Smooth muscle cell (in vitro differentiated cells): ENCODE data around the gene TAF11L8. TPM values are rescaled to one million over a fixed set of nuclear protein-coding genes. Genes with fewer than 3 reads are reported as not detected.
"Not testable (repeated sequence)": the region's sequence is repeated elsewhere in the genome, so short reads cannot be mapped to it uniquely, and the experiment has no call there.

Source experiments
- DNase-seq: peaks from one replicate; lab custom pipeline; 2025; ENCODE audit not compliant: unreplicated experiment; lab: John Stamatoyannopoulos, UW
- H2AFZ ChIP-seq: fragments of 200-600 bp; sonication (generic); 2 replicates; pipeline ENCODE4 v1.6.0; 2016; ENCODE audit warnings: antibody characterized with exemption, low read depth, mild to moderate bottlenecking
- H3F3A ChIP-seq: fragments of 200-600 bp; sonication (generic); 2 replicates; pipeline ENCODE4 v1.6.0; 2017; ENCODE audit warnings: antibody characterized with exemption, low read depth
- H3K27ac ChIP-seq: fragments of 200-600 bp; sonication (generic); 2 replicates; pipeline ENCODE4 v1.5.1; 2016; ENCODE audit warnings: low read depth, mild to moderate bottlenecking
- H3K27me3 ChIP-seq: fragments of 200-600 bp; sonication (generic); 2 replicates; pipeline ENCODE4 v1.6.1; 2016; ENCODE audit warnings: low read depth, mild to moderate bottlenecking
- H3K36me3 ChIP-seq: fragments of 200-600 bp; sonication (generic); 2 replicates; pipeline ENCODE4 v1.5.1; 2016; ENCODE audit warnings: low read depth
- H3K4me1 ChIP-seq: fragments of 200-600 bp; sonication (generic); 2 replicates; pipeline ENCODE4 v1.5.1; 2016; ENCODE audit warnings: low read depth
- H3K4me2 ChIP-seq: fragments of 200-600 bp; sonication (generic); 2 replicates; pipeline ENCODE4 v1.6.0; 2016; ENCODE audit warnings: mild to moderate bottlenecking
- H3K4me3 ChIP-seq: fragments of 200-600 bp; sonication (generic); 2 replicates; pipeline ENCODE4 v1.5.1; 2016; ENCODE audit warnings: mild to moderate bottlenecking
- H3K79me2 ChIP-seq: fragments of 200-600 bp; sonication (generic); 2 replicates; pipeline ENCODE4 v1.6.0; 2016; ENCODE audit warnings: low read depth, mild to moderate bottlenecking
- H3K9ac ChIP-seq: fragments of 200-600 bp; sonication (generic); 2 replicates; pipeline ENCODE4 v1.6.0; 2016; ENCODE audit warnings: low read depth
- H3K9me3 ChIP-seq: fragments of 200-600 bp; sonication (generic); replicated peaks from 2 replicates; pipeline ENCODE4 v1.5.1; 2016; ENCODE audit warnings: low read depth
- H4K20me1 ChIP-seq: fragments of 200-600 bp; sonication (generic); 2 replicates; pipeline ENCODE4 v1.6.0; 2016; ENCODE audit warnings: low read depth
- CTCF ChIP-seq: fragments of 200-600 bp; sonication (generic); IDR thresholded peaks from 2 replicates; pipeline ENCODE4 v1.5.1; 2017; ENCODE audit warnings: borderline replicate concordance, mild to moderate bottlenecking, antibody characterized with exemption; ENCODE audit not compliant: insufficient read depth, poor library complexity, severe bottlenecking
- WGBS: methylation state at CpG from one replicate; pipeline ENCODE4 v1.1.7; 2016; ENCODE audit warnings: low lambda C conversion rate; 5-methylcytosine and 5-hydroxymethylcytosine counted together
- polyA plus RNA-seq: library from polyadenylated mRNA; unstranded; fragments of >200 nt; fragmentation: Nextera tagmentation; extraction: Ambion mirVana; gene quantifications from 2 replicates; pipeline ENCODE4 v1.2.1, GENCODE V29; 2016
- small RNA-seq: library from RNA; depleted of rRNA; stranded (forward); fragments of <200 nt; gene quantifications from one replicate; pipeline ENCODE3, GENCODE V24; 2014
- total RNA-seq: library from RNA; depleted of rRNA; stranded (reverse); fragments of >200 nt; gene quantifications from 2 replicates; pipeline ENCODE4 v1.2.3, GENCODE V29; 2014

Gene TAF11L8
- total and polyA plus RNA-seq, 2 experiments from 2014 or later: not detected

GRCh38 chr5:17604951-17605350 is 14.2 kb upstream of the TAF11L8 start:
- H3K4me3 ChIP-seq: no peak overlapping the region
- H2AFZ ChIP-seq: no peak overlapping the region
- H3K4me1 ChIP-seq: no peaks in the 10 kb centered on the region
- no peaks in the 10 kb centered on the region for H3K9me3 ChIP-seq
- no peaks in the 10 kb centered on the region for H3K27me3 ChIP-seq
- DNase-seq: no peak
- H3K79me2 ChIP-seq: no peaks in the 10 kb centered on the region
- no peak overlapping the region for H3K9ac ChIP-seq
- no peaks in the 10 kb centered on the region for H3F3A ChIP-seq
- H3K4me2 ChIP-seq: no peak overlapping the region
- no peaks in the 10 kb centered on the region for H4K20me1 ChIP-seq
- H3K27ac ChIP-seq: no peak overlapping the region
- H3K36me3 ChIP-seq: no peaks in the 10 kb centered on the region
- no peak for TF ChIP-seq CTCF
- 95% methylated on average over 14 of the region's 14 CpGs for WGBS

GRCh38 chr5:17603880-17604279 is 13.1 kb upstream of the TAF11L8 start, which contains the start of gene TAF11L11:
Gene TAF11L11 (plus strand): TSS chr5:17604183.
- H2AFZ ChIP-seq, H3K27ac ChIP-seq, H3K4me3 ChIP-seq, H3F3A ChIP-seq, H3K27me3 ChIP-seq, H3K79me2 ChIP-seq, DNase-seq, H3K9me3 ChIP-seq, H3K4me2 ChIP-seq, H3K4me1 ChIP-seq, H4K20me1 ChIP-seq, H3K36me3 ChIP-seq, H3K9ac ChIP-seq: not testable (repeated sequence)
- 93% methylated on average over 6 of the region's 6 CpGs for WGBS

- H3K36me3 ChIP-seq, H3K9ac ChIP-seq, H3K4me1 ChIP-seq, H3K4me3 ChIP-seq, H4K20me1 ChIP-seq, H3K79me2 ChIP-seq, H2AFZ ChIP-seq, H3K9me3 ChIP-seq, H3F3A ChIP-seq, H3K4me2 ChIP-seq, DNase-seq, H3K27me3 ChIP-seq, H3K27ac ChIP-seq: not testable (repeated sequence)
- no CpG with 5 or more reads among the region's 15 CpGs for WGBS
These were observed 7.0 kb upstream of the TAF11L8 start, which contains the start of gene TAF11L10 for GRCh38 chr5:17597728-17598127. Gene TAF11L10 (minus strand): TSS chr5:17597828.

- DNase-seq, H3K27ac ChIP-seq, H2AFZ ChIP-seq: not testable (repeated sequence)
These were observed 3.5 kb upstream of the TAF11L8 start, which contains the start of gene TAF11L9 for GRCh38 chr5:17594255-17594654. Gene TAF11L9 (minus strand): TSS chr5:17594394.

GRCh38 chr5:17585658-17586057 is 5.1 kb downstream of the TAF11L8 start, which contains the start of gene TAF11L7:
Gene TAF11L7 (minus strand): TSS chr5:17585758.
- not testable (repeated sequence) for H3K4me3 ChIP-seq, H2AFZ ChIP-seq, H3K79me2 ChIP-seq, H3K27me3 ChIP-seq, H3K27ac ChIP-seq, H4K20me1 ChIP-seq, DNase-seq, H3K36me3 ChIP-seq, H3F3A ChIP-seq, H3K4me2 ChIP-seq, H3K9ac ChIP-seq, H3K4me1 ChIP-seq, H3K9me3 ChIP-seq
- WGBS: no CpG with 5 or more reads among the region's 16 CpGs

More at GRCh38 chr5:17594255-17594654, 3.5 kb upstream of the TAF11L8 start, which contains the start of gene TAF11L9:
- not testable (repeated sequence) for H3K4me3 ChIP-seq, H3K9ac ChIP-seq, H3K79me2 ChIP-seq, H3K27me3 ChIP-seq, H3K4me2 ChIP-seq, H3K36me3 ChIP-seq, H3K4me1 ChIP-seq, H3F3A ChIP-seq, H4K20me1 ChIP-seq, H3K9me3 ChIP-seq
- 98% methylated on average over 13 of the region's 15 CpGs for WGBS

Small RNA genes lying within 50 kb of the gene (small RNA-seq; reads per million reads assigned to genes)
- not detected for gene AC233724.3
- gene AC233724.6: not detected
- gene AC233724.7: not detected

Other genes starting within 250 kb of the TAF11L8 start
- not detected in 2 replicates for gene TAF11L2, start 92.7 kb downstream of the TAF11L8 start, total RNA-seq
- not detected in 2 replicates for gene TAF11L2, start 92.7 kb downstream of the TAF11L8 start, polyA plus RNA-seq
- gene TAF11L3, start 72.6 kb downstream of the TAF11L8 start, total RNA-seq: not detected in 2 replicates
- not detected in 2 replicates for gene TAF11L3, start 72.6 kb downstream of the TAF11L8 start, polyA plus RNA-seq
- not detected in 2 replicates for gene TAF11L4, start 69.2 kb downstream of the TAF11L8 start, total RNA-seq
- gene TAF11L4, start 69.2 kb downstream of the TAF11L8 start, polyA plus RNA-seq: not detected in 2 replicates
- not detected in 2 replicates for gene TAF11L5, start 65.7 kb downstream of the TAF11L8 start, total RNA-seq
- not detected in 2 replicates for gene TAF11L5, start 65.7 kb downstream of the TAF11L8 start, polyA plus RNA-seq
- gene TAF11L6, start 62.3 kb downstream of the TAF11L8 start, total RNA-seq: not detected in 2 replicates
- not detected in 2 replicates for gene TAF11L6, start 62.3 kb downstream of the TAF11L8 start, polyA plus RNA-seq
- gene TAF11L7, start 5.2 kb downstream of the TAF11L8 start, total RNA-seq: not detected in 2 replicates
- not detected in 2 replicates for gene TAF11L7, start 5.2 kb downstream of the TAF11L8 start, polyA plus RNA-seq
- gene TAF11L9, start 3.4 kb upstream of the TAF11L8 start, total RNA-seq: not detected in 2 replicates
- not detected in 2 replicates for gene TAF11L9, start 3.4 kb upstream of the TAF11L8 start, polyA plus RNA-seq
- gene TAF11L10, start 6.9 kb upstream of the TAF11L8 start, total RNA-seq: not detected in 2 replicates
- gene TAF11L10, start 6.9 kb upstream of the TAF11L8 start, polyA plus RNA-seq: not detected in 2 replicates
- not detected in 2 replicates for gene TAF11L11, start 13.2 kb upstream of the TAF11L8 start, total RNA-seq
- 0.53 TPM in 1 of 2 replicates, not detected in the other for gene TAF11L11, start 13.2 kb upstream of the TAF11L8 start, polyA plus RNA-seq
- not detected in 2 replicates for gene TAF11L12, start 19.4 kb upstream of the TAF11L8 start, total RNA-seq
- gene TAF11L12, start 19.4 kb upstream of the TAF11L8 start, polyA plus RNA-seq: not detected in 2 replicates
- gene TAF11L13, start 41.1 kb upstream of the TAF11L8 start, total RNA-seq: not detected in 2 replicates
- not detected in 2 replicates for gene TAF11L13, start 41.1 kb upstream of the TAF11L8 start, polyA plus RNA-seq
- gene TAF11L14, start 43.5 kb upstream of the TAF11L8 start, total RNA-seq: not detected in 2 replicates
- not detected in 2 replicates for gene TAF11L14, start 43.5 kb upstream of the TAF11L8 start, polyA plus RNA-seq